Stimulated activated CD4-positive, alpha-beta T cell treated with anti-CD3 and anti-CD28 coated beads, Interleukin-2, amount 100 ng/mL, for 48 hours (primary cell): ENCODE measurements around the gene C5AR2.
"Not testable (repeated sequence)": the region's sequence is repeated elsewhere in the genome, so short reads cannot be mapped to it uniquely, and the experiment has no call there.

Source experiments
- DNase-seq, 2 donors: peaks; one replicate each; pipeline ENCODE4 v3.0.0-alpha.2; 2020

Gene C5AR2

GRCh38 chr19:47365455-47365854, 33.5 kb downstream of the C5AR2 start:
- DNase-seq, result not testable (repeated sequence)

GRCh38 chr19:47370045-47370611, 38.2 kb downstream of the C5AR2 start:
- no peak for DNase-seq

- no peak for DNase-seq
Observed at GRCh38 chr19:47371261-47371660, 39.3 kb downstream of the C5AR2 start.

DNA sequence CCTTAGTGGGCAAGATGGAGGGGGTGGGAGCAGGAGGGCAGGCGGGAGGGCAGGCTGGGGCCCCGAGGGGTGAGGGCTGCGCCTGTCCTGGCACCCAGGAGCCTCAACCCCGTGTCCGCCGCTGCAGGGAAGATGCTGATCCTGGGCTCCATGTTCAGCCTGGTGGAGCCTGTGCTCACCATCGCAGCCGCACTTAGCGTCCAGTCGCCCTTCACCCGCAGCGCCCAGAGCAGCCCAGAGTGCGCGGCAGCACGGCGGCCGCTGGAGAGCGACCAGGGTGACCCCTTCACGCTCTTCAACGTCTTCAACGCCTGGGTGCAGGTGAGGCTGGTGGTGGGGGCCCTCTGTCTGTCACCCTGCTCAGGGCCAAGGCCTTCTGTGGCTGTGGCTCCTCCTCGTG, 40.6 kb downstream of the C5AR2 start:
- DNase-seq, result no peak

- DNase-seq, result no peak
Observed at GRCh38 chr19:47373246-47374240, 41.6 kb downstream of the C5AR2 start.

- DNase-seq, result no peak
Observed at GRCh38 chr19:47374876-47375693, 43.1 kb downstream of the C5AR2 start.

DNA sequence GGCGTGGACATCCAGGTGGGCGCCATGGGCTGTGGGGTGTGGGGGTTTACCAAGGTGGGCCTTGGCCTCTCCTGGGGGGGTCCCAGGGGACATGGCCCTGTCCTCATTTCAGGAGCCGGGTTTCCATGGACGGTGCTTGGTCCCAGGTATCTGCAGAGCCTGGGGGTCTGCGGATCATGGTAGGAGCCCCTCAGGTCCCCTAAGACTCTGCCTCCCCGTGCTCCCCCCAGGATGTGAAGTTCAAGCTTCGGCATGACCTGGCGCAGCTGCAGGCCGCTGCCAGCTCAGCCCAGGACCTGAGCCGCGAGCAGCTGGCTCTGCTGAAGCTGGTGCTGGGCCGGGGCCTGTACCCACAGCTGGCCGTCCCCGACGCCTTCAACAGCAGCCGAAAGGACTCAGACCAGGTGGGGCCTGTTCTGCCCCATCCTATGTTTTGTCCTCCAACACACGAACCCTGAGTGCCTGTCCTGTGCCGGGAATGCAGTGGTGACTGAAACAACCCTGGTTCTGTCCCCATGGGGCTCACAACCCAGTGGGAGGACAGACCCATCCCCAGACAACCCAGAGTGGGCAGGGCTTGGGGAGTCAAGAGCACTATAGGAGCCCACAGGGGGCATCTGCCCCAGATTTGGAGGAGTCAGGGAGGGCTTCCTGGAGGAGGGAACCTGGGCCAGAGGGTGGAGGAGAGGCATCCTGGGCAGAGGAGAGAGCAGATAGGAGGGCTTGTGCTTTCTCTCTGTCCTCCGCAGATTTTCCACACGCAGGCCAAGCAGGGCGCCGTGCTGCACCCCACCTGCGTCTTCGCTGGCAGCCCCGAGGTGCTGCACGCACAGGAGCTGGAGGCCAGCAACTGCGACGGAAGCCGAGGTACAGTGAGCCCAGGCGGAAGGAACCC, 44.0 kb downstream of the C5AR2 start:
- DNase-seq, result no peak

- no peak for DNase-seq
Observed at GRCh38 chr19:47376589-47377144, 44.7 kb downstream of the C5AR2 start.

GRCh38 chr19:47377208-47377701, 45.3 kb downstream of the C5AR2 start:
- no peak for DNase-seq

DNA sequence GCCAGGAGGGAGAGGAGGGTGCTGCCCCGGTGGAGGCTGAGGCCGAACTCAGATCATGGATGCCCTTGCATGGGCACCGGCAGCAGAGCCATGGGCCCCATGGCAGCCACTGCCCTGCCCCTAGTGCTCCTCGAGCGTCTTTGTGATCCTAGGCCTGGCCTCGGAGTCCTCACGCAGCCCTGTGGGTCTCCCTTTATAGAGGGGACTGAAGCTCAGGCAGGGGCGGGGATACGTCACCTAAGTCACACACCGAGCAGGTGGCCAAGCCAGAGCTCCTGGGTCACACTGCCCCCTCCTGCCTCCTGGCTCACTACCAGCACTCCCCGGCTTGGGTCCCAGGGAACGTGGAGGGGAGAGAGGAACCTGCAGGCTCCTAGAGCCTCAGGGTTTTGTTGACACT, 45.8 kb downstream of the C5AR2 start:
- DNase-seq, result no peak

DNA sequence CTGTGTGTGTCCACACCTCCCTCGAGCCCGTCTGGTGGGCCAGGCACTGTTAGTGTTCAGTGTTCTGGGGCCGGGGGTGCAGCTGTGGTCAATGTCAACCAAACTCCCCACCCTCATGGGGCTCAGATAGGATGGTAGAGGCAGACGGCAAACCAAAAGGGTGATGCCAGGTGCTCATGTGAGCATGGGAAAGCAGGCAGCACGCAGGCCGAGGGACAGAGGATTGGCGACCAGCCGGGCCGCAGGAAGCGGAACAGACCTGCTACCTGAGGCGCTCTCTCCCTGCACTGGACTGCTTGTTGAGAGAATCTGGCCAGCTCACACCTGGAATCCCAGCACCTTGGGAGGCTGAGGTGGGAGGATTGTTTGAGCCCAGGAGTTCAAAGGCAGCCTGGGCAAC, 46.3 kb downstream of the C5AR2 start:
- DNase-seq, result no peak

DNA sequence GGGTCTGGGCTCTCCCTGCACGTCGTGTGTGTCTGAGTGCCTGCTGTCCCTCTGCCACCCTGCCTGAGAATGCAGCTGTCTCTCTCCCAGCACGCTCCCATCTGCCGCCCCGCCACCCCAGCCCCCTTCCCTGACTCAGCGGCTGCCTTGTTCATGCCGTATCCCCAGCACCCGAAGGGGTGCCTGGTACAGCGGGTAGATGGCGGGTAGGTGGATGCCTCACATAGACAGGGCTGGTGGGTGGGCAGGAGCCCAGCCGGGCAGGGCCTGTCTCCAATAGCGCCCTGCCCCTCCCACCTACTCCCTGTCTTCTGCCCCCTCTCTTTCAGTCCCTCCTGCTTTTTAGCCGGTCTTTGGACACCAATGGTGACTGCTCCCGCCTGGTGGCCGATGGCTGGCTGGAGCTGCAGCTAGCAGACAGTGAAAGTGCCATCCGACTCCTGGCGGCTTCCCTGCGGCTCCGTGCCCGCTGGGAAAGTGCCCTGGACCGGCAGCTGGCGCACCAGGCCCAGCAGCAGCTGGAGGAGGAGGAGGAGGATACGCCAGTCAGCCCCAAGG, 47.5 kb downstream of the C5AR2 start:
- DNase-seq, result no peak

DNA sequence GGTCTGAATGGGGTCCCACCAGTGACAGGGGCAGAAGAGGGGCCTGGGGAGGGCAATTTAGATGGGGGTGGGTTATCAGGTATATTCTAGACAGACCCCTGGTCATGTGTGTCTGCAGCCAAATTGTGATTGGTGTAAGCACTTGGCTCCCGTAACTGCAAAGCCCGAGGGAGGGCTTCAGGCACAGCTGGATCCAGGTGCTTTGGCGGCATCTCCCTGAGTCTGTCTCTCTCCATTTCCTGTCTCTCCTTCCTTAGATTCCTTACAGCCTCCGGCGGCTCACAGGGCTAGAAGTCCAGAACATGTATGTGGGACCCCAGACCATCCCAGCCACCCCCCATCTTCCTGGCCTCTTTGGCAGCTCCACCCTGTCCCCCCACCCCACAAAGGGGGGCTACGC, 48.6 kb downstream of the C5AR2 start:
- DNase-seq, result no peak

- DNase-seq, result no peak
Observed at GRCh38 chr19:47381121-47381520, 49.1 kb downstream of the C5AR2 start.

GRCh38 chr19:47381653-47382279, 49.8 kb downstream of the C5AR2 start:
- no peak for DNase-seq

DNA sequence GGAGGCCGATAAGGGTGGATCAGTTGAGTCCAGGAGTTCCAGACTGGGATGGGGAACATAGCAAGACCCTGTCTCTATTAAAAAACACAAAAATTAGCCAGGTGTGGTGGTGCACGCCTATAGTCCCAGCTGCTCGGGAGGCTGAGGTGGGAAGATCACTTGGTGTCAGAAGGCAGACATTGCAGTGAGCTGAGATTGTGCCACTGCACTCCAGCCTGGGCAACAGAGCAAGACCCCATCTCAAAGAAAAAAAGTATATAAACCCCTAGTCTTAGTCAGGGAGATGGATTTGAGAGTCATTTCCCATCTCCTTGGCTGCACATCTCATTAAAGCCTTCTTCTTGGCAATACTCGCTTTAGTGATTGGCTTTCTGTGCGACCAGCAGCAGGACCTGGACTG, 51.9 kb downstream of the C5AR2 start:
- not testable (repeated sequence) for DNase-seq

- DNase-seq, result not testable (repeated sequence)
Observed at GRCh38 chr19:47384533-47384932, 52.6 kb downstream of the C5AR2 start.

DNA sequence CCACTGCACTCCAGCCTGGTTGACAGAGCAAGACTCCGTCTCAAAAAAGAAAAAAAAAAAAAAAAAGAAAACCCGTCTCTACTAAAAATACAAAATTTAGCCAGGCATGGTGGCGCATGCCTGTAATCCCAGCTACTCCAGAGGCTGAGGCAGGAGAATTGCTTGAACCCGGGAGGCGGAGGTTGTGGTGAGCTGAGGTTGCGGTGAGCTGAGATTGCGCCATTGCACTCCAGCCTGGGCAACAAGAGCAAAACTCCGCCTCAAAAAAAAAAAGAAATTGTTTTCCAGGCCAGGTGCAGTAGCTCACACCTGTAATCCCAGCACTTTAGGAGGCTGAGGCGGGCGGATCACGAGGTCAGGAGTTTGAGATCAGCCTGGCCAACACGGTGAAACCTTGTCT, 54.6 kb downstream of the C5AR2 start:
- DNase-seq, result not testable (repeated sequence)

- not testable (repeated sequence) for DNase-seq
Observed at GRCh38 chr19:47387623-47388022, 55.6 kb downstream of the C5AR2 start.

DNA sequence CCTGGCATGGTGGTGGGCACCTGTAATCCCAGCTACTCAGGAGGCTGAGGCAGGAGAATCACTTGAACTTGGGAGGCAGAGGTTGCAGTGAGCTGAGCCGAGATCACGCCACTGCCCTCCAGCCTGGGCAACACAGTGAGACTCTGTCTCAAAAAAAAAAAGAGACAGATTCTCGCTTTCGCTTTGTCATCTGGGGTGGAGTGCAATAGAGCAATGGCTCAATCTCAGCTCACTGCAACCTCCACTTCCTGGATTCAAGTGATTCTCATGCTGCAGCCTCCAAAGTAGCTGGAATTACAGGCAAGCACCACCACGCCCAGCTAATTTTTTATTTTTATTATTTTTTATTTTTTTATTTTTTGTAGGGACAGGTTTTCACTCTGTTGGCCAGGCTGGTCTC, 56.7 kb downstream of the C5AR2 start:
- DNase-seq, result not testable (repeated sequence)

DNA sequence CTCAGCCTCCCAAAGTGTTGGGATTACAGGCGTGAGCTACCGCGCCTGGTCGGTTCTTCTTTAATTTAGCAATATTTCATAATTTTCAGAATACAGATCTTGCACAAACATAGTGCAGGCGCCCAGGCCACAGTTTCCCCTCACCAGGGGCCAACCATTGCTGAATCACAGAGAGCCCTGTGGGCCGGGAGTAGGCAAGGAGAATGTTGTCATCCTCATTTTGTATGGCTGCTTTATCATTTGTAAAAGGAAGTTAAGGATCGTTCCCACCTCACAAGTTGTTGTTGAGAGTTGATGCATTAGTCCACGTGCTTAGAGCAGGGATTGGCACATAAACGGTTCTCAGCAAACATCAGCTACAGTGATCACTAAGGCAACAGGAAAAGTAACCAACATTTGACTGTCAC, 57.2 kb downstream of the C5AR2 start:
- no peak for DNase-seq
